Activated B cell treated with CpG ODN at 0.5 μM for 24 hours (primary cell): ENCODE results near the gene CHID1. TPM values are rescaled to one million over a fixed set of nuclear protein-coding genes. Genes with fewer than 3 reads are reported as not detected.

Source experiments
- ATAC-seq: fragments of 200-7000 bp; cut with Tn5 transposase; one replicate; pipeline ENCODE4 v1.10.0; 2021; ENCODE audit warnings: low read depth, mild to moderate bottlenecking, moderate library complexity
- CTCF ChIA-PET: fragments of 350-600 bp; sonication (Branson Sonifier 250); formaldehyde crosslinking; loops from one replicate; lab custom pipeline; 2021; ENCODE audit warnings: antibody characterized with exemption; lab: Charles Lee
- POLR2A ChIA-PET: fragments of 350-600 bp; sonication (Branson Sonifier 250); formaldehyde crosslinking; loops from one replicate; lab custom pipeline; 2021; ENCODE audit warnings: antibody characterized with exemption; lab: Charles Lee
- DNase-seq: peaks from one replicate; pipeline ENCODE4 v3.0.0; 2022
- H3K27ac Mint-ChIP-seq: one replicate; pipeline ENCODE4 v1.8.0; 2020; ENCODE audit warnings: mixed read lengths
- H3K27me3 Mint-ChIP-seq: one replicate; pipeline ENCODE4 v1.8.0; 2021; ENCODE audit warnings: mixed read lengths
- H3K36me3 Mint-ChIP-seq: one replicate; pipeline ENCODE4 v1.8.0; 2021; ENCODE audit warnings: low read depth, mixed read lengths
- H3K4me1 Mint-ChIP-seq: one replicate; pipeline ENCODE4 v1.8.0; 2021; ENCODE audit warnings: mixed read lengths
- H3K4me3 Mint-ChIP-seq: one replicate; pipeline ENCODE4 v1.8.0; 2020; ENCODE audit warnings: mild to moderate bottlenecking, mixed read lengths
- H3K9me3 Mint-ChIP-seq: one replicate; pipeline ENCODE4 v1.8.0; 2020; ENCODE audit warnings: mixed read lengths
- intact Hi-C: fragments of 100-400 bp; cut with micrococcal nuclease; formaldehyde crosslinking; loops from one replicate; pipeline ENCODE4 v1.15.1; 2024
- total RNA-seq: library from RNA; stranded (reverse); gene quantifications from 2 replicates; pipeline ENCODE4 v1.2.3, GENCODE V29; 2022
- TF ChIP-seq, protein P1 (sequence below): fragments of 200-600 bp; IDR thresholded peaks from one replicate; pipeline ENCODE4 v1.8.0; 2022; ENCODE audit warnings: antibody characterized with exemption, mild to moderate bottlenecking

The CHID1 gene
- total RNA-seq, 1 donor from 2014 or later: 45.7 TPM

GRCh38 chr11:894575-895201 is 15.9 kb downstream of the CHID1 start:
- no peak overlapping the region for H3K4me3 Mint-ChIP-seq
- TF ChIP-seq, protein P1, sequence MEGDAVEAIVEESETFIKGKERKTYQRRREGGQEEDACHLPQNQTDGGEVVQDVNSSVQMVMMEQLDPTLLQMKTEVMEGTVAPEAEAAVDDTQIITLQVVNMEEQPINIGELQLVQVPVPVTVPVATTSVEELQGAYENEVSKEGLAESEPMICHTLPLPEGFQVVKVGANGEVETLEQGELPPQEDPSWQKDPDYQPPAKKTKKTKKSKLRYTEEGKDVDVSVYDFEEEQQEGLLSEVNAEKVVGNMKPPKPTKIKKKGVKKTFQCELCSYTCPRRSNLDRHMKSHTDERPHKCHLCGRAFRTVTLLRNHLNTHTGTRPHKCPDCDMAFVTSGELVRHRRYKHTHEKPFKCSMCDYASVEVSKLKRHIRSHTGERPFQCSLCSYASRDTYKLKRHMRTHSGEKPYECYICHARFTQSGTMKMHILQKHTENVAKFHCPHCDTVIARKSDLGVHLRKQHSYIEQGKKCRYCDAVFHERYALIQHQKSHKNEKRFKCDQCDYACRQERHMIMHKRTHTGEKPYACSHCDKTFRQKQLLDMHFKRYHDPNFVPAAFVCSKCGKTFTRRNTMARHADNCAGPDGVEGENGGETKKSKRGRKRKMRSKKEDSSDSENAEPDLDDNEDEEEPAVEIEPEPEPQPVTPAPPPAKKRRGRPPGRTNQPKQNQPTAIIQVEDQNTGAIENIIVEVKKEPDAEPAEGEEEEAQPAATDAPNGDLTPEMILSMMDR: no peak
- no peaks in the 10 kb centered on the region for H3K9me3 Mint-ChIP-seq
- no peak overlapping the region for H3K27ac Mint-ChIP-seq
- DNase-seq (no peak), ATAC-seq (no peak)
- CTCF ChIA-PET: no interaction called here
- no peaks in the 10 kb centered on the region for H3K27me3 Mint-ChIP-seq
- POLR2A ChIA-PET: no interaction called here
- intact Hi-C loops: no loop called here
- H3K36me3 Mint-ChIP-seq: peaks cover 15% of the 10 kb centered on the region
- no peaks in the 10 kb centered on the region for H3K4me1 Mint-ChIP-seq

DNA sequence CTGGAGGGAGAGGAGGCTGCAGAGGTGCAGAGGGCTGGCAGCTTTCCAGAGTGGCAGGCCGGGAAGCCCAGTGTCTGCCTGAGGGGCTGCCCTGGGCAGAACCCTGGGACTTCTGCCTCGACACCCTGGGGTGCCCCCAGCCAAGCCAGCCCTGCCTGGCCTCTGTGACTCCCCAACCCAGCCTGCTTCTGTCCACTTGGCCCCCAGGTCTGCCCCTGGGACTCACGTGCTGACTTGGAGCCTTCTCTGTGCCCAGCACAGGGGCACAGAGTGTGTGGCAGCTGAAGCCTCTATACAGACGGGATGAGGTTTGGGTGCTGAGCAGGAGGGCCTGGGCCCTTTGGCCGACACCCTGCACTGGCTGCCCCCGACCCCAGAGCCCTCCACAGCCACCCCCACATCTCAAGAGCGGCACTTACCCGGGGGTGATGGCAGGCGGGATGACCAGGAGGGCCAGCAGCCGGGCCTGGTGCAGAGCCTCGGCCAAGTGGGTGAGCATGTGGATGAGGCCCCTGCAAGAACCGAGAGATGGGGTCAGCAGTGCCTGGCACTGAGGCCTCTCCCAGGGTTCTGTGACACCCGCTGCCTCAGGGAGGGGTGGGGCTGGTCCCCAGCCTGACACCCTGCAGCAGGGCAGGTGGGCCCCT is 17.5 kb downstream of the CHID1 start:
- DNase-seq (no peak), ATAC-seq (no peak)
- no peak overlapping the region for H3K4me3 Mint-ChIP-seq
- no peak overlapping the region for H3K27ac Mint-ChIP-seq
- H3K36me3 Mint-ChIP-seq: peaks cover 8% of the 10 kb centered on the region
- ChIA-PET POLR2A (no interaction called here), CTCF (no interaction called here)
- H3K27me3 Mint-ChIP-seq: no peaks in the 10 kb centered on the region
- intact Hi-C loops: no loop called here
- H3K9me3 Mint-ChIP-seq: no peaks in the 10 kb centered on the region
- TF ChIP-seq, protein P1: no peak
- H3K4me1 Mint-ChIP-seq: no peaks in the 10 kb centered on the region

DNA sequence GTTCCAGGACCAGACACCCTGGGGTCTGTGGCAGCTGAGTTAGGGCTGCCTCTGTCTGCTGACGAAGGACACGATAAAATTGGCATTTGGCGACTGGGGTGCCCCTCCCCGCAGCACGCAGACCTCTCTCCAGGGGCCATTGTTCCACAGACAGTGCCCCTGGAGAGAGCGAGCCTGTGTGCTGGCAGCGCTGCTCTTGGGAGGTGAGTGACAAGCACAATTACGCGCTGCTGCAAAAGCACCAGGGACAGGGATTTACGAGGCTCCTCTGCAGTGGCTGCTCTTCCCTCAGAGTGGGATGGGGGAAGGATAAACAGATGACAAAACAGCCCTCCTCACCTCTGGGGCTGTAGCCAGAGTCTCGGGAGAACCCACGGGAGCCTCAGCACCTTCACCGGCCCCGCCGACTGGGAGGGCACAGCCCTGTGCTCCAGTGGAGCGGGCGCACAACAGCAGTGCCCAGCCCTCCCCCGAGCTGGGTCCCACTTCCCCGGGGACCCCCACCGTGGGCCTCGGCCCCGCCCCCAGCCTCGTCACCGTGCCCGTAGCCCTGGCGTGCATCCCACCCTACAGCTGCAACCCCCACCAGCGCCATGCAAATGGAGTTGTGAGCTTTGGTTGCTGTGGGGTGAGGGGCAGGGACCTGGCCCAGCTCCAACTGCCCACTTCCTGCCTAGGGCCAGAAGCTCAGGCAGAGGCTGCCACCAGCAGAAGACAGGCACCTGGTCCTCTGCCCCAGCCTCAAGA is 19.6 kb downstream of the CHID1 start:
- POLR2A ChIA-PET: no interaction called here
- intact Hi-C loops: no loop called here
- Mint-ChIP-seq H3K4me1 (no peaks in the 10 kb centered on the region), H3K27me3 (no peaks in the 10 kb centered on the region), H3K4me3 (no peak overlapping the region), H3K9me3 (no peaks in the 10 kb centered on the region), H3K27ac (no peak overlapping the region), H3K36me3 (peaks cover 19% of the 10 kb centered on the region)
- TF ChIP-seq, protein P1: no peak
- CTCF ChIA-PET: no interaction called here
- ATAC-seq: no peak
- no peak for DNase-seq

GRCh38 chr11:889687-890475 is 20.7 kb downstream of the CHID1 start:
- TF ChIP-seq, protein P1: no peak
- Mint-ChIP-seq H3K36me3 (peaks cover 24% of the 10 kb centered on the region), H3K27me3 (no peaks in the 10 kb centered on the region), H3K4me1 (no peaks in the 10 kb centered on the region), H3K27ac (no peak overlapping the region), H3K9me3 (no peaks in the 10 kb centered on the region), H3K4me3 (no peak overlapping the region)
- intact Hi-C loops: no loop called here
- no peak for DNase-seq
- no peak for ATAC-seq
- POLR2A ChIA-PET: no interaction called here
- CTCF ChIA-PET: no interaction called here

- TF ChIP-seq, protein P1: no peak
- ChIA-PET CTCF (no interaction called here), POLR2A (no interaction called here)
- intact Hi-C loops: no loop called here
- no peak overlapping the region for H3K4me3 Mint-ChIP-seq
- no peaks in the 10 kb centered on the region for H3K4me1 Mint-ChIP-seq
- H3K36me3 Mint-ChIP-seq: peaks cover 24% of the 10 kb centered on the region
- ATAC-seq (no peak), DNase-seq (no peak)
- H3K9me3 Mint-ChIP-seq: no peaks in the 10 kb centered on the region
- H3K27me3 Mint-ChIP-seq: no peaks in the 10 kb centered on the region
- no peak overlapping the region for H3K27ac Mint-ChIP-seq
Measured at GRCh38 chr11:889257-889656, 21.4 kb downstream of the CHID1 start.
